Coronary artery (tissue), 2 donors: ENCODE data around the gene DEFB132.
"Not testable (repeated sequence)": the region's sequence is repeated elsewhere in the genome, so short reads cannot be mapped to it uniquely, and the experiment has no call there.

Experiments used
- DNase-seq: peaks from one replicate; pipeline ENCODE4 v3.0.0-alpha.2; 2017; ENCODE audit warnings: low spot score
- H3K27ac ChIP-seq, 2 donors: fragments of 200-600 bp; sonication (generic); one replicate each; pipeline ENCODE4 v1.5.1; 2016 to 2019
- H3K4me3 ChIP-seq: fragments of 200-600 bp; sonication (generic); 2 replicates; pipeline ENCODE4 v1.5.1; 2016; ENCODE audit warnings: mild to moderate bottlenecking, moderate library complexity
- CTCF ChIP-seq: fragments of 200-600 bp; sonication (generic); IDR thresholded peaks from one replicate; pipeline ENCODE4 v1.5.1; 2019; ENCODE audit warnings: antibody characterized with exemption

Gene DEFB132

GRCh38 chr20:219290-220115 lies 38.0 kb upstream of the DEFB132 start:
- TF ChIP-seq CTCF, result no peak
- Histone ChIP-seq H3K27ac (no peak overlapping the region), H3K4me3 (no peak overlapping the region)
- no peak for DNase-seq

- DNase-seq, result no peak
- no peak for TF ChIP-seq CTCF
- Histone ChIP-seq H3K27ac (no peak overlapping the region), H3K4me3 (no peak overlapping the region)
Measured at GRCh38 chr20:221258-221830, 36.2 kb upstream of the DEFB132 start.

GRCh38 chr20:225879-226278 lies 31.6 kb upstream of the DEFB132 start:
- not testable (repeated sequence) for H3K27ac ChIP-seq, H3K4me3 ChIP-seq, DNase-seq

GRCh38 chr20:226958-227357 lies 30.6 kb upstream of the DEFB132 start, which contains the start of gene DEFB129:
DEFB129 (plus strand) TSS chr20:227258; CDS start chr20:227289, 31 bp downstream.
- DNase-seq, result no peak
- H3K4me3 ChIP-seq, result no peak within 1 kb of the TSS
- no peak for TF ChIP-seq CTCF
- no peak within 1 kb of the TSS for H3K27ac ChIP-seq

GRCh38 chr20:227439-228105 lies 30.0 kb upstream of the DEFB132 start:
- no peak overlapping the region for H3K27ac ChIP-seq
- DNase-seq, result no peak
- no peak overlapping the region for H3K4me3 ChIP-seq
- no peak for TF ChIP-seq CTCF

GRCh38 chr20:235891-236290 lies 21.6 kb upstream of the DEFB132 start:
- Histone ChIP-seq H3K27ac (no peak overlapping the region), H3K4me3 (no peak overlapping the region)
- no peak for DNase-seq
- TF ChIP-seq CTCF, result no peak

- Histone ChIP-seq H3K27ac (no peak overlapping the region), H3K4me3 (no peak overlapping the region)
- no peak for TF ChIP-seq CTCF
- no peak for DNase-seq
Measured at GRCh38 chr20:237489-237888, 20.0 kb upstream of the DEFB132 start.
